Activated T-helper 17 cell treated with anti-CD3 and anti-CD28 coated beads, Interleukin-2, amount 50 U/mL, for 72 hours (primary cell): ENCODE results near the gene SPAG16. TPM values are rescaled to one million over a fixed set of nuclear protein-coding genes. Genes with fewer than 3 reads are reported as not detected.

Experiments used
- ATAC-seq: fragments of 150-1000 bp; cut with Tn5 transposase; replicated peaks from 2 replicates; pipeline ENCODE4 v1.10.0; 2021; ENCODE audit warnings: mild to moderate bottlenecking, moderate library complexity
- H3K27ac Mint-ChIP-seq: one replicate; pipeline ENCODE4 v1.8.0; 2022; ENCODE audit warnings: mixed read lengths
- H3K27me3 Mint-ChIP-seq: one replicate; pipeline ENCODE4 v1.8.0; 2022; ENCODE audit warnings: mixed read lengths
- H3K36me3 Mint-ChIP-seq: one replicate; pipeline ENCODE4 v1.8.0; 2022; ENCODE audit warnings: low read depth, mild to moderate bottlenecking, mixed read lengths
- H3K4me1 Mint-ChIP-seq: one replicate; pipeline ENCODE4 v1.8.0; 2022; ENCODE audit warnings: mixed read lengths
- H3K4me3 Mint-ChIP-seq: one replicate; pipeline ENCODE4 v1.8.0; 2022; ENCODE audit warnings: mild to moderate bottlenecking, mixed read lengths
- H3K9me3 Mint-ChIP-seq: one replicate; pipeline ENCODE4 v1.8.0; 2022; ENCODE audit warnings: mixed read lengths
- total RNA-seq, 2 donors: library from RNA; stranded (reverse); gene quantifications; one replicate each; pipeline ENCODE4 v1.2.3, GENCODE V29; 2022

SPAG16 gene
- total RNA-seq, 2 donors from 2014 or later, result 7.2 TPM

DNA sequence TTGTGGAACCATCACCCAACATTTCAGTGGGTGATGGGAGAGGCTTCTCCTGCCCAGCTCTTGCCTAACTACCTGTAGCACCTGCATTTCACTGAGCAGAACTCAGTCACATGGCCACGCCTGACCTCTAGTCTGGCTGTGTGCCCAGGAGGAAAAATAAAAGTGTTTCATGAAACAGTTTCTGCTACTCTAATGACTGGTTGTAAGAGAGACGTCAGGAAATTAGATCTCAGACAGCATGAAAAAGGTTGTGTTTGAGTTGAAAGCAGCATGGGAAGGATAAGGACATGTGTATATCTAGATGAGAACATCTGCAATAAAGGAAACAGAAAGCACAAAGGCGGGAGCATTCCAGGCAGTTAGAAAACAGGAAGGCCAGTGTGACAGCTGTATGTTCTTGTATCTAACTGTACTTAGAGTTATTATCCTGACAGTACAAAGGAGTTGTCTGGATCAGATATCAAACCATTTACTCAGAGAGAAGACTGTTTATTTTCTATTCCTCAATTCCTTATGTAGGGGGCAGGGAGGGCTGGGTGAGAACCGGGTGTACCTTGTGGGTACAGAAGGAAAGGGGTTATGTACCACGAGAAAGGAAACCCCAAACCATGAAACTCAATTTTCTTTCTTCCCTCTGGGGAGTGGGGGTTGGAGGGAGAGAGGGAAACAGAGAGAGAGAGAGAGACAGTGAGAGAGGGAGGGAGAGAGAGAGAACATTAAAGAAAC, 819.2 kb downstream of the SPAG16 start:
- no peak overlapping the region for H3K4me3 Mint-ChIP-seq
- no peak for ATAC-seq
- no peaks in the 10 kb centered on the region for H3K9me3 Mint-ChIP-seq
- H3K4me1 Mint-ChIP-seq, result no peaks in the 10 kb centered on the region
- no peaks in the 10 kb centered on the region for H3K36me3 Mint-ChIP-seq
- no peak overlapping the region for H3K27ac Mint-ChIP-seq
- no peaks in the 10 kb centered on the region for H3K27me3 Mint-ChIP-seq

DNA sequence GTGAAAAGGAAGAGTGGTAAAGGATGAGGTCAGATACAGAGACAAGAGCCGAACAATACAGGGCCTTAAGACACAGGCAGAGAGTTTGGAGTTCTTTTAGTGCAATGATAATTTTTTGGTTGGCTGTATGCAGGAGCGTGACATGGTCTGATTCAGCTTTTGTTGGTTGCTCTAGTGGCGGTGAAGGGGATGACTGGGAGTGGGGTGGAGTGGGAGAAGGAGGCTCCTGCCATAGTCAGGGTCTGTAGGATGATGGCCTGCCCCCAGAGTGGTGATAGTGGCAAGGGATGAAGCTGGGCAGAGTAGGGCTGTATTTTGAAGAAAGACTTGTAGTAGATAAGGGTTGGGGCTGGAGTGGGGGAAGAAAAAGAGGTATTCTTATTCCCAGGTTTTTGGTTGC, 820.0 kb downstream of the SPAG16 start:
- ATAC-seq, result no peak
- Mint-ChIP-seq H3K27ac (no peak overlapping the region), H3K27me3 (no peaks in the 10 kb centered on the region), H3K4me1 (no peaks in the 10 kb centered on the region), H3K4me3 (no peak overlapping the region), H3K9me3 (no peaks in the 10 kb centered on the region), H3K36me3 (no peaks in the 10 kb centered on the region)

DNA sequence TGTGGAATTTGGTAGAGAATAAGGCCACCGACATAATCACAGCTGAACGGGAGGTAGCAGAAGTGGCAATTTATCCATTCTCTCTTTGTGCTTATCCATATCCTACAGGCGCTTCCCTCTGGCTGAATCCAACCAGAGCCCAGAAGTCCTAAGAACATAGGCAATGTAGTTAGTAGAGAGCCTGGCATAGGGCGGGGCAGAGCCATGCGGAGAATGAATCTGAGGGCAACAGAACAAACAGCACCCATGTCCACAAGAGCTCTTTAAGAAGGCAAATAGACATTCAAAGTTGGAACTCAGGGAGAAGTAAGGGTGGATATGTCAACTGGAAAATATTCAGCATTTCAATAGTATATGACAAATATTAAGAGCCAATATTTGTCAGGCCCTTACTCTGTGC, 820.7 kb downstream of the SPAG16 start:
- Mint-ChIP-seq H3K27ac (no peak overlapping the region), H3K9me3 (no peaks in the 10 kb centered on the region), H3K4me1 (no peaks in the 10 kb centered on the region), H3K27me3 (no peaks in the 10 kb centered on the region), H3K4me3 (no peak overlapping the region), H3K36me3 (no peaks in the 10 kb centered on the region)
- ATAC-seq, result no peak

DNA sequence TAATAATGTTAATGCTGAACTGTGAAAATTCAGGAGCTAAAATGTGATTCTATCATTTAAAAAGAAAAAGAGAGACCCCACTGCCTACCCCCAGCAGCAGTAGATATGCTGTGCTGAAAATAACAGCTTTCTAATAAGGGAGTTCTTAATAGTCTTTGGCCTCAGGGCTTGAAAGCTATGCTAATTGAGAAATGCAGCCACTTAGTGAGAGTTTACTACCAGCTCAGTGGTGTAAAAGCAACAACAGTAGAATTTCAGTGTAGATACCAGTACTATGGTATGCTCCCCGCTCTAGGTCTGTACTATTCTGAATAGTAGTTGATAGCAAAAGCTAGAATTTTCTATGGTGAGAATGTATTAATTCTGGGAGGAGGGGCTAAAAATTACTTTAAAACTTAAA, 823.5 kb downstream of the SPAG16 start:
- H3K4me1 Mint-ChIP-seq, result no peaks in the 10 kb centered on the region
- H3K27ac Mint-ChIP-seq, result no peak overlapping the region
- ATAC-seq, result no peak
- no peaks in the 10 kb centered on the region for H3K27me3 Mint-ChIP-seq
- H3K4me3 Mint-ChIP-seq, result no peak overlapping the region
- H3K36me3 Mint-ChIP-seq, result no peaks in the 10 kb centered on the region
- peaks cover 5% of the 10 kb centered on the region for H3K9me3 Mint-ChIP-seq

DNA sequence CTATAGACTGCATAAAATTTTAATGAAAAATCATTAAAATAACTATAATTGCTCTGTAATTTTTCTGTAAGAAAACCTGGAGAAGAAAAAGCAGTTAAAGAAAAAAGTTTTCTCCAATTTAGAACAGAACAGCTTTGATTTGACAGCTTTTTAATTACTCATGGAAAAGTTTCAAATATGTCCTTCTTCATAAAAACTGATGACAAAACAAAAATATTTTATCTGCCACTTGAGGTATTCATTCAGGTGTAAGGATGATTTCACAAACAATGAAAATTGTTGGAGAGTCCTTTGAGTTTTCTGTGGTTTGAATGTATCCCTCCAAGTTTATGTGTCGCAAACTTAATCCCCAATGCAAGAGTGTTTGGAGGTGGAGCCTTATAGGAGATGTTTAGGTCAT, 824.3 kb downstream of the SPAG16 start:
- Mint-ChIP-seq H3K27me3 (no peaks in the 10 kb centered on the region), H3K9me3 (peaks cover 9% of the 10 kb centered on the region), H3K4me1 (no peaks in the 10 kb centered on the region), H3K36me3 (no peaks in the 10 kb centered on the region), H3K4me3 (no peak overlapping the region), H3K27ac (no peak overlapping the region)
- no peak for ATAC-seq

DNA sequence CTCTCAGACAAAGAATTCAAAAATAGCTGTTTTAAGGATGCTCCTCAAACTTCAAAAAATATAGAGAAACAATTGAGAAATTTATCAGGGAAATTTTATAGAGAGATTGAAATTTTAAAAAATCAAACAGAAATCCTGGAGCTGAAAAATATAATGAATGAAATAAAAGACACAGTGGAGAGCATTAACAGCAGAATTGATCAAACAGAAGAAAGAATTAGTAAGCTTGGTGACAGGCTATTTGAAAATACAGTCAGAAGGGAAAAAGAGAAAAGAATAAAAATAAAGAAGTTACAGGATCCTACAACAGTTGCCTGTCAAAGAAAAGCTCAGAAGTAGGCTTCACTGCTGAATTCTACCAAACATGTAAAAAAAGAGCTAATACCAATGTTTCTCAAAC, 832.8 kb downstream of the SPAG16 start:
- H3K4me1 Mint-ChIP-seq, result no peaks in the 10 kb centered on the region
- no peaks in the 10 kb centered on the region for H3K27me3 Mint-ChIP-seq
- H3K27ac Mint-ChIP-seq, result no peak overlapping the region
- H3K36me3 Mint-ChIP-seq, result no peaks in the 10 kb centered on the region
- no peak for ATAC-seq
- H3K4me3 Mint-ChIP-seq, result no peak overlapping the region
- peaks cover 22% of the 10 kb centered on the region for H3K9me3 Mint-ChIP-seq

DNA sequence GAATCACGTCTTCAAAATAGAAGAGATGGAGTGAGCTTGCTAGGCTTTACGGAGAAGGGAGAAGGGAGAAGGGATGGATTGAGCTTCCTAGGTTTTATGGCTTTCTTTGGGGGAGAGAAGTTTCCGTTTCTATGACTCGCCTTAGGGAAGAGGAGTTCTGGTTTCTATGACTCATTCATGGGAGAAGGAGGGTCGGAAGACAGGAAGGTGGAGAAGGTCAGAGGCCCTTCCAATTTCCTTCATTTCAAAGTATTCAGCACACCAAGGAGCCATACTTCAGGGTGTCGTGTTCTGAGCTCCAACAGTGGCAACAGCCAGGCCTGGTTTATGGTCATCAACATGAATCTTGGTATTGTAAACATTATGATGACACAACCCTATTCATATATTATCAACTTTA, 841.9 kb downstream of the SPAG16 start:
- no peaks in the 10 kb centered on the region for H3K27me3 Mint-ChIP-seq
- H3K4me3 Mint-ChIP-seq, result no peak overlapping the region
- no peak for ATAC-seq
- no peaks in the 10 kb centered on the region for H3K9me3 Mint-ChIP-seq
- no peak overlapping the region for H3K27ac Mint-ChIP-seq
- H3K36me3 Mint-ChIP-seq, result no peaks in the 10 kb centered on the region
- H3K4me1 Mint-ChIP-seq, result no peaks in the 10 kb centered on the region

DNA sequence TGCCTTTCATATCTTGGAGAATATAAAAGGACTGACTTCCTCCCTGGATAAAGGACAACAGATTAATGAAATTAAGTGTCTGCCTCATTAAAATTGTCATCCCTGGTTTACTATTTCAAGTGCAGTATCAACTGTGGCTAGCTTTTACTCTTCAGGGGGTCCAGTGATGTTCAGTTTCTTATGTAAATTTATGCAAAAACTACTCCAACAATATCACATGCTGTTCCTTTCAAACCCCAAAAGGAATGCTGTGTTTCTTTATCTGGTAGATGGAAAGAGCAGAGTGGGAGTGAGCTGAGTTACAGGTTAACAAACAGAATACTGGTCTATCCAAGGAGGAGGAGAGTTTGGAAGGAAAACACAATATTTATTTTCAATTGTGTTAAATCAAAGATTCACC, 842.9 kb downstream of the SPAG16 start:
- Mint-ChIP-seq H3K36me3 (no peaks in the 10 kb centered on the region), H3K27ac (no peak overlapping the region), H3K4me3 (no peak overlapping the region), H3K4me1 (no peaks in the 10 kb centered on the region), H3K9me3 (no peaks in the 10 kb centered on the region), H3K27me3 (no peaks in the 10 kb centered on the region)
- no peak for ATAC-seq

DNA sequence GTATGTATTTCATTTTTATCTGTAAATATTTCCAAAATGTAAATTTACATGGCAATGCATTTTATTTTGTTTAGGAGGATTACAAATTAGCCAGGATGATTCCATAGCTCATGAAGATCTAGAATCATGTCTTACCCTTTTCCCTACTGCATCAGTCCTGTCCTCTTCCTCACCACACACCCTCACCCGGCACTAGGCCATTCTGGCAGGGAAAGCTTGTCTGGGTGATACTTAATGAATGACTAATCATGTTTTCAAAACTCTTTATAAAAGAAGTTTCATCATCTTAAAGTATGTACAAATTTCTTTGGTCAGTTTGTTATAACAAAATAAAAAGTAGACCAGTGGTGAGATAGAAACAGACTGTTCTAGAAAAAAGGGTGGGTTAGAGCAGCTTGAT, 843.3 kb downstream of the SPAG16 start:
- no peaks in the 10 kb centered on the region for H3K27me3 Mint-ChIP-seq
- peaks cover 3% of the 10 kb centered on the region for H3K9me3 Mint-ChIP-seq
- no peaks in the 10 kb centered on the region for H3K4me1 Mint-ChIP-seq
- no peaks in the 10 kb centered on the region for H3K36me3 Mint-ChIP-seq
- no peak overlapping the region for H3K27ac Mint-ChIP-seq
- no peak for ATAC-seq
- H3K4me3 Mint-ChIP-seq, result no peak overlapping the region

DNA sequence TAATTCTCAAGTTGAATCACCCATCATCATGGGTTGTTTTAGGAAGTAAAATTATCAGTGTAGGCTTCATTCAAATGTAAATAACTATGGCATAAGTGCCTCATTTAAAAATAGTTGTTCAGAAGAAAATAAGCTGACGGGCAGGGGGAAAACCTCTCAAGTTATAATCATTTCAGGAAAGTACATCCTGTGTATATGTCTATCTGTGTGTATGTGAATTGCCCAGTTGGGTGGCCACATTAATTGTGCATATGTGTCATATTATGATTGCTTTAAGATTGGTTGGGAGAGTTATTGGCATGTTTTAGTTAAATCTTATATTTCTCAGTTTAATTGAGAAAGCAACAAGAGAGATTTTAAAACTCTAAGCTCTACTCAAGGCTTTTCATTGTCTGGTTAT, 843.8 kb downstream of the SPAG16 start:
- Mint-ChIP-seq H3K36me3 (no peaks in the 10 kb centered on the region), H3K27me3 (no peaks in the 10 kb centered on the region), H3K9me3 (peaks cover 3% of the 10 kb centered on the region), H3K4me3 (no peak overlapping the region), H3K4me1 (no peaks in the 10 kb centered on the region), H3K27ac (no peak overlapping the region)
- ATAC-seq, result no peak

DNA sequence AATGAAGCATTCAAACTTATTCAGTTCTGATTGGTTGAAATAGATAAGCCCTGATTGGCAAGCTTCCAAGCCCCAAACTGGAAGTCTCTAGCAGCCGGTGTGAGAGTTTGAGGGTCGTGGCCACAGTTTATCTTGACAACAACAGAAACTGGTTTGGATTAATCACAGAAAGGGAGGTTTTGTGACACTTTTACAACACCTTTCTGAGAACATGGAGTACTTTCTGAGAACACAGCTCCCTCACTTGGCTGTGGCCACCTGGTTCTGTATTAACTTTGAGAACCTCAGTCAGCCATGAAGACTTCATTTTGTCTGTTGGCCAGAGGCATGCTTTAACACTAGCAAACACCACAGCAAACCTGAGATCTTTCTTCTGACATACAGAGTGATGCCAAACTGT, 845.9 kb downstream of the SPAG16 start:
- H3K27me3 Mint-ChIP-seq, result no peaks in the 10 kb centered on the region
- H3K4me1 Mint-ChIP-seq, result no peaks in the 10 kb centered on the region
- H3K27ac Mint-ChIP-seq, result no peak overlapping the region
- no peak for ATAC-seq
- peaks cover 3% of the 10 kb centered on the region for H3K9me3 Mint-ChIP-seq
- no peak overlapping the region for H3K4me3 Mint-ChIP-seq
- no peaks in the 10 kb centered on the region for H3K36me3 Mint-ChIP-seq

DNA sequence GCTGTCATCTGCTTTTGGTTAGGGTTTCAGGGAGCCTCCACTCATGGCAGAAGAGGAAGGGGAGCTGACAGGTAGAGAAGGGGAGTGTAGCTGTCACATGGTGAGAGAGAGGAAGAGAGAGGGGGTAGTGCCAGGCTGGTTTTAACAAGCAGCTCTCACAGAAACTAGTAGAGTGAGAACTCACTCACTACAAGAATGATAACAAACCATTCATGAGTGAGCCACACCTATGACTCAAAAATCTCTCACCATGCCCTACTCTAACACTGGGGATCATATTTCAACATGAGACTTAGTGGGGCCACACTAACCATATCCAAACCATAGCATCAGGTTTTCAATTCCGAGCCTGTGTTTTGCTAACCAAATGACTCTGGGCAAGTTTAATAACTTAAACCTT, 851.7 kb downstream of the SPAG16 start:
- H3K36me3 Mint-ChIP-seq, result no peaks in the 10 kb centered on the region
- no peak for ATAC-seq
- no peaks in the 10 kb centered on the region for H3K27me3 Mint-ChIP-seq
- peaks cover 3% of the 10 kb centered on the region for H3K9me3 Mint-ChIP-seq
- no peak overlapping the region for H3K27ac Mint-ChIP-seq
- H3K4me1 Mint-ChIP-seq, result no peaks in the 10 kb centered on the region
- H3K4me3 Mint-ChIP-seq, result no peak overlapping the region

DNA sequence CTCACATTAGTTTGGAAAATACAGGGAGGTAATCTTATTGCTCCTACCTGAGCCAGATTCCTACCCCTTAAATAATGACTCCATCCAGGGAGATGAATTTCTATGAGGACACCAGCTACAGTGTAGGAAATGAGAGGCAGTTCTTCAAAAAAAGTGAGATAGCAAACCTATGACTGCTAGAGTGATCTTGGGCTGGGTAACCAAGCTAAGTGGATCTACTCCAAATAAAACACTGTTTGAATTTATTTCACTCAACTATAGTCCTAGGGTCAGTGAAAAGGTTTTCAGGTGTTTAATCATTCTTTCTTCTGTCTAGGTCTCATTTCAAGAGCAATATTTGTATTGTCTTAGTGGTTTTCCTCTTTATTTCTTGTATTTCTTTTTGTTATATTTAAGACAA, 854.5 kb downstream of the SPAG16 start:
- no peaks in the 10 kb centered on the region for H3K4me1 Mint-ChIP-seq
- no peak overlapping the region for H3K27ac Mint-ChIP-seq
- ATAC-seq, result no peak
- H3K27me3 Mint-ChIP-seq, result no peaks in the 10 kb centered on the region
- H3K9me3 Mint-ChIP-seq, result no peaks in the 10 kb centered on the region
- no peaks in the 10 kb centered on the region for H3K36me3 Mint-ChIP-seq
- H3K4me3 Mint-ChIP-seq, result no peak overlapping the region

DNA sequence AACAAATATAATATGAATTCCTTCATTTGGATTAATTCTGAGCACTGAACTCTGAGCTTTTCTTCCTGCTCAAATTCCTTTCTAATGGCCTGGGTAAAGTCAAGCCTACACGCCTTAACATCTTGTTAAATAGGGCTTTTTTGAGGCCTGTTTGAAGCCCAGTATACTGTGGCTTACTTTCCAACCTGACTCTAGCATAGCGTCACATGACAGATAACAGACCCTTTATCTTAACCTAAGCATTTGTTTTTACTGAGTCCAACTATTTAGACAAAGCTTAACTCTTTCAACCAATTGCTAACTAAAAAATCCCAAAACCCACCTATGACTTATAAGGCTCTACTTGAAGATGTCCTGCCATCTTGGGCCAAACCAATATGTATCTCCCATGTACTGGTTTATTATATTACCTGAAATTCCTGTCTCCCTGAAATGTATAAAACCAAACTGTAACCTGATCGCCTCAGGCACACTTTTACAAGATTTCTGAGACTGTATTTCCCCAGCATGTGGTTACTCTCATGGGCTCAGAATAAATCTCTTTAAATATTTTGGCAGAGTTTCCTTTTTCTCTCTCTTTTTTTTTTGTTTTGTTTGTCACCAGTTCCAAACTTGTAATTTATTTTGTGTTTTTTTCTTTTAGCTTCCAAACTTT, 855.5 kb downstream of the SPAG16 start:
- H3K27ac Mint-ChIP-seq, result no peak overlapping the region
- H3K9me3 Mint-ChIP-seq, result no peaks in the 10 kb centered on the region
- no peak overlapping the region for H3K4me3 Mint-ChIP-seq
- no peaks in the 10 kb centered on the region for H3K4me1 Mint-ChIP-seq
- no peaks in the 10 kb centered on the region for H3K27me3 Mint-ChIP-seq
- no peaks in the 10 kb centered on the region for H3K36me3 Mint-ChIP-seq
- ATAC-seq, result no peak

DNA sequence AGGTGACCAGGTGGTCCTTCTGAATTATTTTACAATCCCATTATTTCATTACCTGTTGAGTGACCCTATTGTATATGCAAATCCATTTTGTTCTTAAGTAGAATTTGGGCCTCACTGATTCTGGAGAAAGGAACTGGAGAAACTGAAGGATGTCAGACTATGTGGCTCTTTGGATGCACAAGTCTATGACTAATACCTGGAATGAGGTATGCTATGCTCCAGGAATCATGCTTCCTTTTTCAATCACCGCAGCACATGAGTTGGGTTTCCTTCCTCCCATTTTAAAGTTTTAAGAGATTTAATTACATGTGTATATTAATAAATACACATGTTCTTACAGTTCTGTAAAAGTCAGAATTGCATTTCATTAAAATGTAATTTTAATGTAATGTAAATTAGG, 872.7 kb downstream of the SPAG16 start:
- no peaks in the 10 kb centered on the region for H3K36me3 Mint-ChIP-seq
- no peak for ATAC-seq
- peaks cover 6% of the 10 kb centered on the region for H3K9me3 Mint-ChIP-seq
- H3K27ac Mint-ChIP-seq, result no peak overlapping the region
- no peaks in the 10 kb centered on the region for H3K4me1 Mint-ChIP-seq
- no peak overlapping the region for H3K4me3 Mint-ChIP-seq
- H3K27me3 Mint-ChIP-seq, result no peaks in the 10 kb centered on the region
